H1 (cell line): ENCODE data around the gene WDR77. TPM values are rescaled to one million over a fixed set of nuclear protein-coding genes. Genes with fewer than 3 reads are reported as not detected.

Experiments
- BRCA1 ChIP-seq: IDR thresholded peaks from 2 replicates; pipeline ENCODE4 v1.6.1; 2012; ENCODE audit warnings: low read depth, low read length, improper control_type of control experiment
- NRF1 ChIP-seq: IDR thresholded peaks from 2 replicates; pipeline ENCODE4 v1.6.1; 2011; ENCODE audit warnings: mild to moderate bottlenecking, low read depth, low read length, improper control_type of control experiment
- polyA plus RNA-seq, 7 experiments: library from polyadenylated mRNA; depleted of rRNA in 3 of 7; stranded (reverse) in 5 of 7; unstranded in 2 of 7; fragments of >200 nt in 5 of 7; fragments of 200-250 nt in 2 of 7; gene quantifications; 1 replicate in 5 of 7; 2 replicates in 1 of 7; 4 replicates in 1 of 7; pipeline versions ENCODE4 v1.2.1 to v1.2.3, GENCODE V29; 2011 to 2013; ENCODE audit warnings: missing spikeins in 2 of 7, mixed read lengths in 2 of 7
- total RNA-seq: library from RNA; stranded (reverse); fragmentation: NEBNext Ultra II Directional; extraction: Animal tissue kit (Norgen Biotek cat#: 25700); gene quantifications from 2 replicates; pipeline ENCODE4 v1.2.1, GENCODE V29; 2021

Gene WDR77
- total and polyA plus RNA-seq, 2 of the 8 experiments (the other 6 are each of a cell fraction or from before 2014, with no cell fraction given), result 66.0 to 156 TPM

- TF ChIP-seq NRF1 (no peak), BRCA1 (no peak)
Measured at GRCh38 chr1:111419037-111419436, 30.0 kb downstream of the WDR77 start (continued).
